GM18505 (cell line): ENCODE results near the gene PLCB3.

Source experiments
- ATAC-seq: cut with Tn5 transposase; IDR thresholded peaks from one replicate; pipeline ENCODE4 v1.9.1; 2021; ENCODE audit not compliant: unreplicated experiment
- POLR2A ChIP-seq: IDR thresholded peaks from 4 replicates; pipeline ENCODE4 v1.6.1; 2011; ENCODE audit warnings: borderline replicate concordance; ENCODE audit not compliant: insufficient read depth, insufficient read length; ENCODE audit errors: extremely low read depth

PLCB3 gene

GRCh38 chr11:64292460-64293254 lies 41.3 kb downstream of the PLCB3 start:
- no peak for ATAC-seq

GRCh38 chr11:64294774-64295173 lies 43.4 kb downstream of the PLCB3 start:
- TF ChIP-seq POLR2A, result no peak
- ATAC-seq, result no peak

More at GRCh38 chr11:64292460-64293254, 41.3 kb downstream of the PLCB3 start:
- TF ChIP-seq POLR2A, result no peak

GRCh38 chr11:64295760-64296159 lies 44.4 kb downstream of the PLCB3 start:
- no peak for TF ChIP-seq POLR2A
- ATAC-seq, result no peak

- TF ChIP-seq POLR2A, result no peak
- no peak for ATAC-seq
These were observed 44.9 kb downstream of the PLCB3 start for GRCh38 chr11:64296236-64296635.

DNA sequence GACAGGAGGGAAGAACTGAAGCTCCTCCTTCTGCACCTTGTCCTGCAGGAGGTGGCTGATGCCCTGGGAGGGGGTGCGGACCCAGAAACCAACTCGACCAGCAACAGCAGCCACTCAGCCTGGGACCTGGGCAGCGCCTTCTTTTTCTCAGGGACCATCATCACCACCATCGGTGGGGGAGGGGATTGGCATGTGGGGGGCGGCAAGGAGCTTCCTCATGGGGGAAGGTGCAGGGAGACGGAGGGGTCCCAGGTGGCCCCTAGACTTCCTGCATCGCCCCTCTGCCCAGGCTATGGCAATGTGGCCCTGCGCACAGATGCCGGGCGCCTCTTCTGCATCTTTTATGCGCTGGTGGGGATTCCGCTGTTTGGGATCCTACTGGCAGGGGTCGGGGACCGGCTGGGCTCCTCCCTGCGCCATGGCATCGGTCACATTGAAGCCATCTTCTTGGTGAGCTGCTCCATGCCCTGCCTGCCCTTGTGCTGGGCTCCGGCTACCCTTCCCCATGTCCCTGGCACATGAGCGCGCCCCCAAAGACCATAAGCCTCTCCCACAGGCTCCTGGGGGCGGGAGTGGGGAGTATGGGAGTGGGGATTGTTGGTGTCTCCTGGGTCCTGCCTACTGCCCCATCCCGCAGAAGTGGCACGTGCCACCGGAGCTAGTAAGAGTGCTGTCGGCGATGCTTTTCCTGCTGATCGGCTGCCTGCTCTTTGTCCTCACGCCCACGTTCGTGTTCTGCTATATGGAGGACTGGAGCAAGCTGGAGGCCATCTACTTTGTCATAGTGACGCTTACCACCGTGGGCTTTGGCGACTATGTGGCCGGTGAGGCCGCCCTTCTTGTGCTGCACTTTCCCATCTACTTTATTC lies 45.7 kb downstream of the PLCB3 start:
- ATAC-seq, result no peak
- TF ChIP-seq POLR2A, result no peak

GRCh38 chr11:64297699-64298358 lies 46.5 kb downstream of the PLCB3 start:
- no peak for TF ChIP-seq POLR2A
- no peak for ATAC-seq

DNA sequence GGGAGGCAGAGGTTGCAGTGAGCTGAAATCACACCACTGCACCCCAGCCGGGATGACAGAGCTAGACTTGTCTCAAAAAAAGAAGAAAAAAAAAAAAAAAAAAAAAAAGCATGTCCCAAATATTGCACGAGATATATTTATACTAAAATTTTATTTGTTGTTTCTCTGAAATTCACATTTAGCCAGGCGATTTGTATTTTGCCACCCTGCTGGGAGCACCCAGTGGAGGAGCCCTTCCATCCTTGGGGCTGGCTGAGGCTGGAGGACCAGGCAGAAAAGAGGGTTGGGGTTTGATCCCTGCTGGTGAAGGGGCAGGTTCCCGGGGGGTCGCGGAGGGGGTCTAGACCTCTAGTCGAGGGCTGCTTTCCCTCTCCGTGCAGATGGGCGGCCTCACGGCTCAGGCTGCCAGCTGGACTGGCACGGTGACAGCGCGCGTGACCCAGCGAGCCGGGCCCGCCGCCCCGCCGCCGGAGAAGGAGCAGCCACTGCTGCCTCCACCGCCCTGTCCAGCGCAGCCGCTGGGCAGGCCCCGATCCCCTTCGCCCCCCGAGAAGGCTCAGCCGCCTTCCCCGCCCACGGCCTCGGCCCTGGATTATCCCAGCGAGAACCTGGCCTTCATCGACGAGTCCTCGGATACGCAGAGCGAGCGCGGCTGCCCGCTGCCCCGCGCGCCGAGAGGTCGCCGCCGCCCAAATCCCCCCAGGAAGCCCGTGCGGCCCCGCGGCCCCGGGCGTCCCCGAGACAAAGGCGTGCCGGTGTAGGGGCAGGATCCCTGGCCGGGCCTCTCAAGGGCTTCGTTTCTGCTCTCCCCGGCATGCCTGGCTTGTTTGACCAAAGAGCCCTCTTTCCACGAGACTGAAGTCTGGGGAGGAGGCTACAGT lies 47.9 kb downstream of the PLCB3 start:
- no peak for ATAC-seq
- TF ChIP-seq POLR2A, result no peak

GRCh38 chr11:64299847-64300648 lies 48.7 kb downstream of the PLCB3 start, which contains the start of gene CATSPERZ:
TSS of gene CATSPERZ (plus strand) at chr11:64300358. CDS start at chr11:64300411, 53 bp downstream.
- TF ChIP-seq POLR2A, result no peak
- ATAC-seq, result no peak

DNA sequence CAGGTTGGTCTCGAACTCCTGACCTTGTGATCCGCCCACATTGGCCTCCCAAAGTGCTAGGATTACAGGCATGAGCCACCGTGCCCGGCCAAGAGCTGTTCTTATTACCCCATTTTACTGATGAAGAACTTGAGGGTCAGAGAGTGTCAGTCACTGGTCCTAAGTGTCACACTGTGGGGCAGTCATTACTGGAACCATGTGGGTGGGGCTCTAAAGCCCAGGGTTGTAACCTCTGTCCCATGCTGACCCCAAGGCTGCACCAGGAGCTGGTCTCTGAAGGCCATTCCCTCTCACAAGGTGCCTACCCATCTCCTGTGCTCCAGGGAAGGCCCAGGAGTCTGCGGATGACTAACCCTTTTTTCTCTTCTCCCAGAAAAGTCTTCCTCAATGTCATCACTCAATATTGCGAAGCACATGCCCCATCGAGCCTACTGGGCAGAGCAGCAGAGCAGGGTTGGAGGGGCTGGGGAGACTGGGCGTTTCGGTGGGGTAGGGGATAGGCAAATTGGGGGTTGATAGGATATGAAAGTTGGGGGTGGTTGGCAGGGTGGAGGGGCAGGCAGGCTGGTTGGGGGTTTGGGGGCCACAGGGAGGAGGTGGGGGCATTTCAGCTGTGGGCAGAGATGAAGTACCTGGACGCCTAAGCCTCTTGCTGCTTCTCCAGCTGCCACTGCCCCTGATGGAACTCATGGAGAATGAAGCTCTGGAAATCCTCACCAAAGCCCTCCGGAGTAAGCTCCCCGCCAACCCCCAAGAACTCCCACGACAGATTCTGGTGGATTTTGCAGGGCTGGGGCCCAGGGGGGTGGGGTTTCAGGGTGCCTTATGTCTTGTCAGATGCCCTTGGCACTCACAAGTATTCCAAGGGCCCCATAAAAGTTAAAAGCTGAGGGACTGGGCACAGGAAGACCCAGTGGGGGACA lies 52.0 kb downstream of the PLCB3 start:
- ATAC-seq, result no peak
- no peak for TF ChIP-seq POLR2A

GRCh38 chr11:64304032-64304315 lies 52.6 kb downstream of the PLCB3 start:
- no peak for TF ChIP-seq POLR2A
- no peak for ATAC-seq
